ENCODE measurements around the gene TAS2R14.

GRCh38 chr12:10939163-10939562 lies at the start of gene TAS2R14:
- TF ChIP-seq CTCF (conservative IDR thresholded peaks at IDR 0.05; ENCODE audit: low read depth, low read length) (no peak), EZH2 (IDR thresholded peaks at IDR 0.05; ENCODE audit: borderline replicate concordance, low read depth, low read length, poor library complexity, severe bottlenecking) (no peak)
